ENCODE measurements around the gene PEX1.
"Not testable (repeated sequence)": the region's sequence is repeated elsewhere in the genome, so short reads cannot be mapped to it uniquely, and the experiment has no call there.

Gene PEX1

DNA sequence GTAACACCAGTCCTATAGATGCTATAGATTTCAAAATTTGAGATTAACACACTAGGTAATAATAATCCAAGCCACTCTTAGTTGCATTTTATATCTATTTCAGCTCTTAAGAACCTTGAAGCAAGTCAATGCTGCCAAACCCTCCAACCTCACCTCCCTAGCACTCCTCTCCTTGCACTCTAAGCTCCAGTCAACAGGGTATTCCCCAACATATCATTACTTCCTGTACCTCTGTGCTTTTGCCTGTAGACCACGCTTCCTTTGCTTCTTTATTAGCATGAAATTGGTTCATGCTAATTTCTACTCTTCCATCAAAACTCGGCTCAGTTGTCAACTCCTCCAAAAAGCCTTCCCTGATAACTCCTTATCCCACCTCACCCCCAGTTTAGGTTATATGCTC lies 24.6 kb downstream of the PEX1 start:
- no peak for FAIRE-seq

DNA sequence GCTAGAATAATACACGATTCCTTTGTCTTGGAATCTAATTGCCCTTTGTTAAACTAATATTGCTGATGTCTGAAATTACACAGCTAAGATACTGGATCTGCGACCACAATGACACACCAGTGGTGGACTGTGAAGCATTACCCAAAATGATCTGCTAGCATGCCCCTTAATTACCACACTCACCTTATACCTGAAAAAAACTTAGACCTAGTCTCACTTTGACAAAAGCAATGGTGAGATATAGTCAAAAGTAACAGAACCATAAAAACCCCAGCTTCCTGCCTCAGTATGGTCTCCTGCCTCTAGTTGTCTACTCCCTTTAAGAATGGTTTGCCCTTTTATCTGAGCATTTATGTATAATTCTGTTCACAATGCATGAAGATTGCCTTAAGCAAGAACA lies 29.8 kb downstream of the PEX1 start:
- FAIRE-seq = no peak

DNA sequence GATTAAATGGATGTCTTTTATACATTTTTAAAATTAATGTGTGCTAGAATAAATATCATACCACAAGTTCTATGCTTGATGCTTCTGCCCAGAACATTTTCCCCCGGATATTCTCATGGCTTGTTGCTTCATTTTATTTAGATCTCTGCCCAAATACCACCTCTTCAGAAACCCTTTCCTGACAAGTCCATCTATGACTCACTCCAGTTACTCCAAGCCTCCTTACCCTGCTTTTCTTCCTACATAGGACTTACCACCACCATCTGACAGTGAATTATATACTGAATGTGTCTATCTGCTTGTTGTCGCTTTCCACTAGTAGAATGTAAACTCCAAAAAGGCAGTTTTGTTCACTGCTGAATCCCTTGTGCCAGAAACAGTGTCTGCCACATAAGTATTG lies 31.4 kb downstream of the PEX1 start:
- FAIRE-seq = no peak

DNA sequence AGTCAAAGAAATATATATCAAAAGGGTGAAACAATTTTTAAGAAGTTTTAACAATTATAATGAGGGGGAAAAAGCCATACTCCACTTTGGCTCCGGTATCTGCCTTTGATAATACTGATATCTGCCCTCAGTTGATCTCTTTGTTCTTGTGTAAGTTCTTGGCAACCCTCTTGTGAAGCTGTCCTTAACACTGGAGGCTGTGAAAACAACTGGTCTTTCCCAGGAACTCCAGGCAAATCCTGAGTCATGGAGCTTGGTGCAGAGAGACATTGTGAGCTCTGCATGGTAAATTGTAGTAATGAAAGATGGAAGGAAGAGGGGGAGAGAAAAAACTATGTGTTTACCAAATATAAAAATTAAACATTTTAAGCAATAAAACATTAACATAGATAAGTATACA lies 38.7 kb downstream of the PEX1 start:
- no peak for FAIRE-seq

DNA sequence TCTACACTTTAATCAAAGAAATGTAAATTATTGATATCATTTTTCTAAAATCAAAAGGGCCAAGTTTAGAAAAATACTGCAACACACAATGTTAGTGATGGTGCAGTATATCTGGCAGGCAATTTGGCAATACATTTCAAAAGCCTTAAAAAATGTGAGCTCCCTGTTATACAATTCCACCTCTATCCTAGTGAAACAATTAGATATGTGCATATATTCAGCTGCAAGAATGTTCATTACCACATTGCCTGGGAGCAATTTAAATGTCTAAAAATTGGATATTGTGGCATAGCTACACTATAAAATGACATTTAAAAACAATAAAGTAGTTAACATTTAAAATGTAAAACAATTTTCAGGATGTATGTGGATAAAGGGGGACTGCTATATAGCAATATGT lies 40.5 kb downstream of the PEX1 start:
- FAIRE-seq = no peak

DNA sequence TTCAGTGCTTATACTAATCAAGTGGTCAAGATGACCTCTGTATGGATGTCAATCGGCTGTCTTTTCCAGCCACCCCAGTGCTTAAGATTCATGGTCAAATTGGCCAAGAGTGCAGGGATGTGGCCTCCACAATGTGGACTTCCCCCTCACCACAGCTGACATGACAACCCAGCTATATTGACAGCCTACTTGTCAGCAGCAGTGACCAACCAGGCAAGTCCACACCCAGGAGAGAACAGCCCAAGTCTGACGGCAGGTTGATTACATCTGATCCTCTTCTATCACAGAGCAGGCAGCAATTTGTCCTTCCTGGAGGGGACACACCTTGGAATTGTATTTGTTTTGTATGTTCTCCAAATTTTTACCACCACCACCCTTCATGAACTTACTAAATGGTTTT lies 42.3 kb downstream of the PEX1 start:
- FAIRE-seq = no peak

DNA sequence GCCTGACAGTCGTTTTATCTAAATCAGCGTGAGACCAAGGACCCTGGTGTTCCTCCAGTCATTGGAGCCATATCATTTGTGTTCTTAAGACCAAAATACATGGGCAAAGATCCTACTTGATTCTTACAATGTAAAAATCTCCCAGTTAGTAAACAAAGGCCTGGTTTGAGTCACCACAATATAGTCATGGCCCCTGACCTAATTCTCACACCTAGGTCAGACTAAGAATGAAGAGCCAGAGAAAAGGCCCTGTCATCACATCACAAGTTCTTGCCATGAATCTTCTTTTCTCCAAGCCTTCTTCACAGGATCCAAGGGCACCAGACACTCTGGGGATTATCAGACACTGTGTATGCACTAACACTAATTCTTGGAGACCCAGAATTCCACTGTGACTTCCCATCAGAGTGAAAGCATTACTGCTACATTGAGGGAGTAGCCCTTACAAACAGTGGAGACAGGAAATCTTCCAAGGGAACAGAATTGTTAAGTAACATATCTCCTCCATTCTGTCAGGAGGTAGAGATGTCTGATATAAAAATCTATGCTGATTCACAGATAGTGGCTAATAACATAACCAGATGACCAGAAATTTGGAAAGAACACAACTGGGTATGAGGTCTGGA lies 42.9 kb downstream of the PEX1 start:
- no peak for FAIRE-seq

DNA sequence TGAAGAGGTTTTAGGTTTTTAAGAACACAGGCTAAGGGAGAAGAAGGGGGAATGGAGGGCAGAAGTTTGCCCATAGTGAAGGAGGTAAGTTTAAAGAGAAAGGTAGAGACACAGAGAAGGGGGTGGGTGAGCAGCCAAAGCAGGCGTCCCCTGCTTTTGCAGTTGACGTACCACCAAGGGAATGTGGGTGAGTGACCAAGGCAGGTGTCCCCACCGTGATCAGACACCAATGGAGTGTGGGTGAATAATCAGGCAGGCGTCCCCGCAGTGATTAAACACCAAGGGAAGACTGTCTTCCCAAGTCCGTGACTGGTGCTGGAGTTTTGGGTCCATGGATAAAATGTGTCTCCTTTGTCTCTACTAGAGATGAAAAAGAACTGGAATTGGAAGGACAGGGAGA lies 44.1 kb downstream of the PEX1 start:
- FAIRE-seq = not testable (repeated sequence)

DNA sequence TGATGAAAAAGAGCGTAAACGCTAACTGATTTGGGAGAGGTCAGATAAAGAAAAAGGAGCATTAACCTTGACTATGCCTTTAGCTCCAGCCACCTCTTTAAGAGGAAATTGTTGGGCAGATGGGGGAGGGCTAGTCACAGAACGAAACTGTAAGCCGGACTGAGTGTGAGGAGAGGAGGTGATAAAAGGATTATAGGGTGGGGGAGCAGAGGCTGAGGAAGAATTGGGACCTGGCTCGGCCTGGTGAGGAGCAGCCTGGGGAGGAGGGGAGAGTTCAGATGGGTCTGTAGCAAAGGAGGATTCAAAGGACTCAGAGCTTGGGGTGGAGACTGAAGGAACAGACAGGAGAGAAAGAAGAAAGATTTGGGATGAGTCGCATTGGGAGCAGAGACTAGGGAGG lies 44.7 kb downstream of the PEX1 start:
- not testable (repeated sequence) for FAIRE-seq

DNA sequence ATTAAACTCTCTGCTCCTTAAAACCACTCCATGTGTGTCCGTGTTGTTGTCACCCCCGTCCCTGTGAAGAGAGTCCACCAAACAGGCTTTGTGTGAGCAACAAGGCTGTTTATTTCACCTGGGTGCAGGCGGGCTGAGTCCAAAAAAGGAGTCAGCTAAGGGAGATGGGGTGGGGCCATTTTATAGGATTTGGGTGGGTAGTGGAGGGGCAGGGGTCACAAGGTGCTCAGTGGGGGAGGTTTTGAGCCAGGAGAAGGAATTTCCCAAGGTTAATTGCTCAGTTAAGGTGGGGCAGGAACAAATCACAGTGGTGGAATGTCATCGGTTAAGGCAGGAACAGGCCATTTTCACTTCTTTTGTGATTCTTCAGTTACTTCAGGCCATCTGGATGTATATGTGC lies 49.2 kb downstream of the PEX1 start:
- not testable (repeated sequence) for FAIRE-seq

DNA sequence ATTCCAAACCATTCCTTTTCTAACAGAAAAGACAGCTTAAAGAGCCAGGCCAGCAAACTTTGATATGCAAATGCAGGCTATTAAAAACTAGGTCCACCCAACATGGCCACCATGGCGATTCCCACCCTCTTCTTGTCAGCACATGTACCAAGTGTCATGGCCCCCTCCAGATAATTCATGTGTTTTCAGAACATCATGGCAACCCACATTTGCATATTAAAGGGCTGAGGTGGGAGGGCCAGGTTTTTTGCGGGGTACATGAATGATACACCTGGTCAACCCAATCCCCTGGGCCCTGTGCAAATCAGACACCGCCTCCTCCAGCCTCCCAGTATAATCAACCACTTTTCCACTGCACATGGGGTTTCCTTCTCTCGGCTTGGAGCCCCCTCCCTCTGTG lies 49.6 kb downstream of the PEX1 start:
- FAIRE-seq = no peak

DNA sequence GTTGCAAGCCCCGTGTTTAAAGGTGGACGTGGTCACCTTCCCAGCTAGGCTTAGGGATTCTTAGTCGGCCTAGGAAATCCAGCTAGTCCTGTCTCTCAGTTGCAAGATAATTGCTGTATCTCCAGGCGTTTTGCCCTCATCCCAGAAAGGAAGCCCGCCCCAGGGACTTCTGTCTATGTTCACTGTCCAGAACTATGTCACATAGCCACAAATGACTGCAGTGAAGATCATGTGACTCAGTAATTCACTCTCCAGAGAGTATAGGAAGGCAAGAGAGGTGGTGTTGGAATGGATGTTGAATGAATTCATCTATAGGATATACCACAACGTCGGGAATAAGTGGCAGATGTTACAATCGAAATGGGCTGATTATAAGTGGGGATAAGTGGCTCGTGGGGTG lies 50.2 kb downstream of the PEX1 start:
- FAIRE-seq = no peak

DNA sequence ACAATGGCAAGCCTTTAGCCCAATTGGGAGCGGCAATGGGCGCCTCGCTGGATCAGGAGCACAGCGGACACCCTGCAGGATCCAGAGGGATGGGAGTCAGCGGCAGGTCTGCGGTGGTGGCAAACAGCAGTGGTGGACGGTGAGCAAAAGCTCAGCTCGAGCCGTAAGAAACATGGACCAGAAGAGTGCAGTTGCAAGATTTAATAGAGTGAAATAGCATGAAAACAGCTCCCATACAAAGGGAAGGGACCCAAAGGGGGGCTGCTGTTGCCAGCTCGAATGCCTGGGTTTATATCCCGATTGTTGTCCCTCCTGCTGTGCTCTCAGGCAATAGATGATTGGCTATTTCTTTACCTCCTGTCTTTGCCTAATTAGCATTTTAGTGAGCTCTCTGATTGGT lies 50.6 kb downstream of the PEX1 start, which contains the start of gene ERVW-1:
Gene ERVW-1, minus strand, starts transcription at position 266 of the 400 bp plus-strand sequence. CDS start 7,565 bp downstream, outside the sequence.
- not testable (repeated sequence) for FAIRE-seq

DNA sequence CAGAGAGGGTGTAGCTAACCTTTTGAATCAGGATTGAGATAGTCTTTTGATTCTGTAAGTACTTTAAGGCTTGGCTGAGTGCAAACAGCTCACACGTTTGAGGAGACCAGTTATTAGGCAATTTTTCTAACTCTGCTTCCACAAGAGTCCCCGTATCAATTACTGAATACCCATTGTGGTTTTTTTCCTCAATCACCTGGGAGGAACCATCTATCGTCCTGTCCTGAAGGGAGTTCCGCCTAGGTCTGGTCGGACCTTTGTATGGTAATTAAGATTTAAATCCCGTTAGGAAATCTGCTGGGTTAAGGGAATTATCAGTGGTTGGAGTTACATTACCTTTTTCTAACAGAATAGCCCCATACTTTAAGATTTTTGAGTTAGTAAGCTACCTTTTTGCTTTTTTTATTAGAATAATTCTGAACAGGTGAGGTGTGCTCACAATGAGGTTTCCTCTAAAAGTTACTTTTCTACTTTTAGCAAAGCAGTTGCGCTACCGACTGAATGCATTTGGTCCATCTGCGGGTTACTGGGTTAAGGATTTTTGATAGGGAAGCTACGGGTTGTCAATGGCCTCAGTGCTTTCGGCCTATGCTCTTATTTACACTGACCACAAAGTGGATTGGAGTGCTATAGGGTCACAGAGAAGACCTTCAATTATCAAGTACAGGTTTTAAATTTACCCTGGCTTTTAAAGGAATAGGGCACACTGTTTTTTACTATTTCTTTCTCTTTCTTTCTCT lies 52.3 kb downstream of the PEX1 start:
- FAIRE-seq = not testable (repeated sequence)

DNA sequence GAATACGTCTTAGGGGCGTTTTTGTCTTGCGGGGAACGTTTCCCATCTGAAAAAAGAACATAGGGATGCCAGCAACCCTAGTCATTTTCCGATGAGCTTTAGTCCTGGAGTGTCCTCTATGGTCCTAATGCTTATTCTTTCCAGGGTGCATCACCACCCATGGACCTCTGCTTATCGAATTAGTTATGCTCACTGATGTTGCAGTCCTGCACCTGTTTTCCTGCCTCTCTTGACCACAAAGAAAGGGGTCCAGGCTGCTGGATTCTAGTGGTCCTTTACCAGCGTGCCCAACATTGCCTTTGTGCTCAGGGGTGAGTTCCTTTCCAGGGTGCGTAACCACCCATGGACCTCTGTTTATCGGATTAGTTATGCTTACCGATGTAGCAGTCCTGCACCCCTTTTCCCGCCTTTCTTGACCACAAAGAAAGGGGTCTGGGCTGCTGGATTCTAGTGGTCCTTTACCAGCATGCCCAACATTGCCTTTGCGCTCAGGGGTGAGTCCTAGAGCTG lies 53.0 kb downstream of the PEX1 start:
- not testable (repeated sequence) for FAIRE-seq

DNA sequence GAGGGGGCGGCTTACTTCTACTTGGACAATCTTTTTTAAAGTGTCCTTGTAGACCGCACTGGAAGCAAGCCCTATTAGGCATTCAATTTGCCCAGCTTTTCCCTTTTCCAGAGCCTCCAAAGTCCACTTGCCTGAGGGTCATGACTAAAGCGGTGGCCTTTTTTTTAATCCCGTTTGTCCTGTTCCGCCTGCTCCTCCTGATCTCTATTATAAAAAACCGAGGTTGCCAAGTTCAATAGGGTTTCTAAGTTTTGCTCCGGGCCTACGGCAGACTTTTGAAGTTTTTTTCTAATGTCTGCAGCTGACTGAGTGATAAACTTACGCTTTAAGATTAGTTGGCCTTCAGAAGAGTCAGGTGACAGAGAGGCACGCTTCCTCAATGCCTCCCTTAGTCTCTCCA lies 54.3 kb downstream of the PEX1 start:
- FAIRE-seq = not testable (repeated sequence)

DNA sequence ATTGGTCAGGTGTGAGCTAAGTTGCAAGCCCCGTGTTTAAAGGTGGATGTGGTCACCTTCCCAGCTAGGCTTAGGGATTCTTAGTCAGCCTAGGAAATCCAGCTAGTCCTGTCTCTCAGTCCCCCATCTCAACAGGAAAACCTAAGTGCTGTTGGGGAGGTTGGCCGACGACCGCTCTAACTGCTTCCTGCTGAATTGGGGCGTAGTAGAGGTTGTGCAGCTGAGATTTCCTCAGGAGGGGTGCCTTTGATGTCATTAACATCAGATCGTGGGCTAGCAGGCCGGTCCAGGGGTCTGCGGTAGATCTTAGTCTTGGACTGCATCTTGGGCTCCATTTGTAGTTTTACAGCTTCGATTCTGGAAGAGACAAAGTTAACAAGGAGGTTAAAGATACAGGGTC lies 59.7 kb downstream of the PEX1 start:
- FAIRE-seq = not testable (repeated sequence)

DNA sequence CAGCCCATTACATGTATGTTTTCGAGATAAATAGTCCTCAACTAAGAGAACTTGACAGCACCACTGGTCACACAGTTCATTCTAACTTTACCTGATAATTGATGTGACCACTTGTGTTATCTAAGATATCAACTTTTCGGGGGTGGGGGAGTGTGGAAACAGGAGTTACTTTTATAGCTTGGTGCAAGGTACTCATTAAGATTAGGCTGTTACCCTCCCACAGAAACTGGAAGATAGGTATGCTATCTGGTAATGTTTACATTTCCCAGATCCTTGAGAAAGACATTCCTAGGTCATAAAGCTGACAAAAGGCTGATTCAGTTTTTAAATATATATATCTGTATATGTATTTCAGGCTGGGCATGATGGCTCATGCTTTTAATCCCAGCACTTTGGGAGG lies 61.6 kb downstream of the PEX1 start:
- FAIRE-seq = no peak

DNA sequence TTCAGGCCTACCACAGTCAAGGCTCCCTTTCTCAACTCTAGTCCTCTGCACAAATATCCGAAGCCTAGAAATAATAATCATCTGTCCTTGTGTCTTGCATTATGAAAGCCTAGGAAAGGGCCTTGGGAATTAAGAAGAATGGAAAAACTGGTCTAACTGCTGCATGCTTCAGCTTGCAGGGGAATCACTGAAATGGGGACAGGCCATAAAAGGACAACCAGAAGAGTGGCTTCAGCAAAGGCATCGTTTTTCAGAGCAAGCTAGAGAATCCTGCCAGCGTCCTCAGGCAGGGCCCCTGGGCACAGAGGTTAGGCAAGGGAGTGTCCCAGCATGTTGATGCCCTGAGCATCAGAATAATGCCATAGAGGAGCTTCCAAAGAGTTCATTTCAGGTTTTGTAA lies 63.8 kb downstream of the PEX1 start:
- no peak for FAIRE-seq

DNA sequence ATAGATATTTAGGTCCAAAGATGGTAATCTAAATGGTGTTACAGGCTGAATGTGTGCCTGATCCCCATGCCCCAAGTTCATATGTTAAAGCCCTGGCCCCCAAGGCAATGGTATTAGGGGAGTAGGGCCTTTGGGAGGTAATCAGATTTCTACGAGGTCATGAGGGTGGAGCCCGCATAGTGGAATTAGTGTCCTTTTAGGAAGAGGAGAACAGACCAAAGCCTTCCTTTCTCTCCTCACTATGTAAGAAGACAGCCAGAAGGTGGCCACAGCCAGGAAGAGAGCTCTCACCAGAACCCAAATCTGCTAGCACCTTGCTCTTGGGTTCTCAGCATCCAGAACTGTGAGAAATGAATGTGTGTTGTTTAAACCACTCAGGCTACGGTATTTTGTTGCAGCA lies 65.8 kb downstream of the PEX1 start:
- FAIRE-seq = no peak

DNA sequence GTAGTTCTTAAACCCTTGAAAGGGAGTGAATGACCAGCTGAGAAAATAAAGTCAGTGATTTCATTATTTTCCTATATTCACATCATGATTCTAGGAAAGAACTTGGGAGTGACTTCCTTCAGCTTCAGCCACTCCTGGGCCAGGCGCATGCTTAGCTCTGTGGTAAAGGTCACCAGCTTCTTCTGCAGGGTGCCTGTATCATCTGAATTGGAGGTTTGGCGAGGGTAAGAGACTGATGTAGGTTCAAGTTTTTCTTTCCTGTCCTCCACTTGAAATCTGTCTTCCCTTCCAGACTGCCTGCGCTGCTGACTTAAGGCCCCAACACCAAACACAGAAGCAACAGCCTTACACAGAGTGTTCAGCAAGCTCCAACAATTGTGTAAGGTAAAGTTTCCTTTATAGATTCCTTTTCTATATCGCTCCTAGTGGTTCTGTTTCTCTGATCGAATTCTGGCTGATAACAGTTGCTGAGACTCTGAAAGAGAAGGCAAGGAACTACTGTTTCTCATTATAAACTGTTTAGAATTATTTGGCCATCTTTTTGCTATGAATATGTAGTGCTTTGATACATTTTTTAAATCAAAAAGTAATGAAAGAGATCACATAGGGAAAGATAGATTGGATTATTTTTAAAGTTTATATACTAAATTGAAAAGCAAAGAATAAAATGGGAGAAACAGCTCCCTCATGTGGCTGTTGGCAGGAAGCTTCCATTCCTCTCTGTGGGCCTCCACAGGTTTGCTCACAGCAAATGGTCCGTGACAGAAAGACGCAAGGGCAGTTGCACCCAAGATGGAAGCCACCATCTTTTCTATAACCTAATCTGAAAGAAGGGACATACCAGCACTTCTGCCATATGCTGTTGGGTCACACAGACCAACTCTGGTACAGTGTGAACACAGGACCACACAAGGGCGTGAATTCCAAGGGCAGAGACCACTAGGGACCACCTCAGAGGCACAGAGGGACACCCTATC lies 67.0 kb downstream of the PEX1 start:
- peak; percentile 85 for FAIRE-seq

DNA sequence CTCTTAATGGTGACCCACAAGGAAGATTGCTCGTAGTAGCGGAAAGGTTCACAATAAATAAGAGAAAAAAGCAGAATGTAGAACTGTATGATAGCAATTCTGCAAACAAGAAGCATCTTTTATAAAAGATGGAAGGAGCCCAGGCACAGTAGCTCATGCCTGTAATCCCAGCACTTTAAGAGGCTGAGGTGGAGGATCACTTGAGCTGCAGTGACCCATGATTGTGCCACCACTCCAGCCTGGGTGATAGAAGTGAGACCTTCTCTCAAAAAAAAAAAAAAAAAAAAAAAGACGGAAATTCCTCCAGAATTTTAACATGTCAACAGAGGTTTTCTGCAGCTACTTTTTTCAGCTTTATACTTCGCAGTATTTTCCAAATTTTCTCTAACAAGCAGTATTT lies 67.8 kb downstream of the PEX1 start:
- no peak for FAIRE-seq

DNA sequence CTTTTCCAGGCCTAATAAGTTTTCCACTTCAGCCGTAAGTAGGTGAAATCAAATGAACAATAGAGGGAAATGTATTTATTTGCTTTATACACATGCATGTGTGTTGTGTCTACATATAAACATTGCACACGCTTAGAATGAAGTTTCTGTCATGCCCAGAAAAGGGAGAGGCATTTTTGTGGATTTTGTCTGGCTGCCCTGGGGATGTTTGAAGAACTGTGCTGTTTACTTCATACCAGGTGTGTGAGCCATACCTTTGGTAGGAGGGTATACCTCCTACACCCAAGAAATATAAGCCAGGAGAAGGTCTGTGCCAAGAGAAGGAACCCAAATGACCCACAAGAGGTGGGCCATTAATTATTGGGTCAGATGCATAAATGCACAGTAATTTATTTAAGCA lies 68.2 kb downstream of the PEX1 start:
- no peak for FAIRE-seq
